HTR-8/SVneo (cell line): ENCODE results near the gene RGMA.

Experiments
- DNase-seq: peaks from one replicate; pipeline ENCODE4 v3.0.0; 2011; ENCODE audit warnings: low spot score, mixed read lengths; ENCODE audit not compliant: insufficient read length
- FAIRE-seq: peaks from 2 replicates; lab custom pipeline; 2011; peaks lifted over from hg19 to GRCh38; lab: Jason Lieb, UNC

Gene RGMA, protein sequence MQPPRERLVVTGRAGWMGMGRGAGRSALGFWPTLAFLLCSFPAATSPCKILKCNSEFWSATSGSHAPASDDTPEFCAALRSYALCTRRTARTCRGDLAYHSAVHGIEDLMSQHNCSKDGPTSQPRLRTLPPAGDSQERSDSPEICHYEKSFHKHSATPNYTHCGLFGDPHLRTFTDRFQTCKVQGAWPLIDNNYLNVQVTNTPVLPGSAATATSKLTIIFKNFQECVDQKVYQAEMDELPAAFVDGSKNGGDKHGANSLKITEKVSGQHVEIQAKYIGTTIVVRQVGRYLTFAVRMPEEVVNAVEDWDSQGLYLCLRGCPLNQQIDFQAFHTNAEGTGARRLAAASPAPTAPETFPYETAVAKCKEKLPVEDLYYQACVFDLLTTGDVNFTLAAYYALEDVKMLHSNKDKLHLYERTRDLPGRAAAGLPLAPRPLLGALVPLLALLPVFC

DNA sequence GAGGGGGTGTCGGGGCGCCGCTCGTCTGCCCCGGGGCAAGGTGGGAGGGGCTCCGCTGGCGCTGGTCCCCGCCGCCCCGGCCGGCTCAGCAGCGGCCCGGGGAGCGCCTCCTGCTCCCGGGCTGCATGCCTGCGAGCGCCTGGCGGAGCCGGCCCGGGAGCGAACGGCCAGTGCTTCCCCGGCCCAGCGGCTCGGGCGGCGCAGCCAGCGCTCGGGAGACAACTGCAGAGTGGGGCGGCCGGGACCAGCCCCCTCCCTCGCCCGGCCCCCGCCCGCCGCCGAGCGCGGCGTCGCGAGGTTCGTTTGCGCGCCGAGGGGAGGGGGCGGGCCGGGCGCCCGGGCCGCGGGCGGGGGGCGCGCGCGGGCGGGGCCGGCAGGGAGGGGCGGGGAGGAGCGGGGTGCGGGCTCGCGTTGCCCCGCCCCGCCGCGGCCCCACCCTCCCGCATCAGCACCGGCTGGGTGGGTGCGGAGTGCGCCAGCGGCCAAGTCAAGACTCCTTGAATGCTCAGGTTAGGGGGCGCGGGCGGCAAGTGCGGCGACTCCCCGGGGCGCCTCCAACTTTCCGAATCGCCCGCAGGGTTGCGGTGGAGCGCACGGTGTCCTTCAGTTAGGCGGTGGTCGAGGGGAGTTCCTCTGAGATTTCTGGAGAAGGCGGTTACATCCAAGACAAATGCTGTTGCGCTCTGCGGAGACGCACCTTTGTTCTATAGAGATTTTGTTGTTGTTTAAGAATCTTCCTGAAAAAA is at the start of gene RGMA:
Gene RGMA (minus strand): TSS at position 231 of the 746 bp plus-strand sequence. CDS start 279 bp downstream, outside the sequence.
- no peak for FAIRE-seq

DNA sequence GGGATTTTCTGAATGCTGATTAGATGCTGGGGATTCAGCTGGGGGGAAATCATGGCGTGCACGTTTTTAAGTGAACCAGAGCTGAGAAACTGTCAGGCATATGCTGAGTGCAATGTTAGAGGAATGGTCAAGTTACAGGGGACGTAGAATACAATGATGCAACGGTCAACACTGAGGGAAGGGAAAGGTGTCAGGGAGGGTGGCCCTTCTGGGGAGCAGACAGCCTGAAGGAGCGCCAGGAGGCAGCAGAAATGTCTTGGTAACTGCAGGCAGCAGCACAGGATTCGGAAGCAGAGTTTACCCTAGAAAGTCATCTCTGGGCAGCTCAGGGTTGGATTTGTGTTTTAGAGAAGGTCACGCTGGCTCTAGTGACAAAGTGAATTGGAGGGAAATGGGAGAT is 47.6 kb upstream of the RGMA start:
- no peak for FAIRE-seq
- no peak for DNase-seq

More for the DNA sequence above, at the start of gene RGMA:
- DNase-seq = no peak

DNA sequence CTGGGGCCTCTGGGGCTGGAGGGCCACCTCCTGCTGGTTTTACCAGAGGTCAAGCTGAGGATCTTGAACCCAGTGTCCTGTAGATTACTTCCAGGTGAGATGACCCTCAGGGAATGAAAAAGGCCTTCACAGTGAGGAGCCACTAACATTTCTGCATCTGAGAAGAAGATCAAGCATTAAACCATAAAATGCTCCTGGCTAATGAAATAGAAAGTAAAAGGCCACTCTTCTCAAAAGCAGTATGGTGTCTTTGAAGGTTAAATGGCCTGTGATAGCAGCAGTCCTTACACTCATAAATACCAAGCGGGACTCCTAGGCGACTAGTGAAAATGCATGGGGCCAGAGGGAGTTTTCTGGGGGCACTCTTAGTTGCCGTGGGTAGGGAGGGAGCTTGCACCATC is 47.0 kb upstream of the RGMA start:
- no peak for FAIRE-seq
- no peak for DNase-seq

DNA sequence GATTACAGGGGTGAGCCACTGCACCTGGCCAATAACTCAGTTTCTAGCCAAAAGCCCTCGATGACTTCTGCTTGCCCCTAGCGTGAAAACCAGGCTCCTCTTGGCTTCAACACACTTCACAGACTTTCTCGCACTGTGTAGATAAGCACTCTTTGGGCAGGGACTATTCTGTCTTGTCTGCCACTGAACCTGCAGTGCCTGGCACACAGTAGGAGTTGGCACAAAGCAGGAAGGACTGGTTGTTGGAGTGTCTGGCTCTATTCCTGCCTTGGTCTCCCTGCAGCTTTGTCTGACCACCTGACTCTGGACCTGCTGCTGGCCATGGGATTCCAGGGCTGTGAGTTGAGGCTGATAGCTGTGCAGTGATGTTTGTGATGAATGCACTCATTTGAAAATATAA is 46.4 kb upstream of the RGMA start:
- no peak for FAIRE-seq
- no peak for DNase-seq

DNA sequence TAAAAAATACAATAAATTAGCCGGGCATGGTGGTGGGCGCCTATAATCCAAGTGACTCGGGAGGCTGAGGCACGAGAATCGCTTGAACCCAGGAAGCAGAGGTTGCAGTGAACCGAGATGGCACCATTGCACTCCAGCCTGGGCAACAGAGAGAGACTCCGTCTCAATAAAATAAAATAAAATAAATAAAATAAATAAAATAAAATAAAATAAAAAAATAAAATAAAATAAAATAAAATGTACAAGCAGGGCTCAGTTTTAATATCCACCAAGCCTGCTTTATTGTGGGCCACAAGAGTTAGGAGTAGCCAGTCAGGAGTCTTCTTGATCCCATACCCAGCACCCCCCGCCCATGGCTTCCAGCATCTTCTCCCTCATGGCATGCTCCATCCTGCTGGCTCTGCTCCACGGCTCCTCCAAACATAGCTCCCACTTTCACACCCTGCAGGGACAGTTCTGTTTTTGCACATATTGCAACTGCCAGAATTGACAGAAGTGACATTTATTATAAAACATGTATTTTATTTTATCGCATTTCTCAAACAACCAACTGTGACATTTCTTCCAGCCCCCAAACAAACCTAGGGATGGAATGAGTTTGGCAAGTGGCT is 42.6 kb upstream of the RGMA start:
- DNase-seq (no peak), FAIRE-seq (no peak)

DNA sequence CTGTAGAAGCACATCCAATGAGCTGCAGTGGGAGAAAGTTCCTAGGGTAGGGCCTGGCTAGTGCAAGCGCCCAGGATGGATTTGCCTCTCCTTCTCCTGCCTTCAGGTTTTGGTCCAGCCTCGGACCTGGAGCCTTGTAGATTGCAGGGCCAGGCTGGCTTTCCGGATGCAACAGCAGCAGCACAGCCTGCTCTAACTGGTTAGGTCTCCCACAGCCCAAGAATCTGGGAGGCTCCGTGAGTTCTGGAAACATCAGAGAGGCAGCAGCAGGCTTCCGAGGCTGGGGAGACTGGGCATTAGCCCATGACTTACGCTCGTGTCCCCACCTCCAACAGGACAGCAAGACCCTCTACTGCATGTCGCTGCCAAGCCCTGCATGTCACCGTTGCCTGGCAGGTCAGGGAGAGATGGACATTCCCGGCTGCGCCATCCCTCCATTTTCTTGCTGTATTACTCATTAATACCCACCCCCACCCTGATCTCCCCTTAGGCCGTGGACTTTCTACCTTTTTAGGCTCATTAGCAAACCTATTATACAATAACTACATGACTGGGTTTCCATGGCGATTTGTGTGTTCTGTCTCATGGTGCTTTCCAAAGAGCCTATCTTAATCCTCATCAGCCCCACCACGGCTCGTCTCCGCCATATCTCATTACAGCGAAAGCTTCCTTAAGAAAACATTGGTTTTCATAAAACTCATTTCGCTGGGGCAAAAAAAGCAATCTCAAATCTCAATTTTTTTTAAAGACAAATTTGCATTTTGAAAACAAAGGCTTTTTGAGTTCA is 40.9 kb upstream of the RGMA start:
- DNase-seq (no peak), FAIRE-seq (no peak)

DNA sequence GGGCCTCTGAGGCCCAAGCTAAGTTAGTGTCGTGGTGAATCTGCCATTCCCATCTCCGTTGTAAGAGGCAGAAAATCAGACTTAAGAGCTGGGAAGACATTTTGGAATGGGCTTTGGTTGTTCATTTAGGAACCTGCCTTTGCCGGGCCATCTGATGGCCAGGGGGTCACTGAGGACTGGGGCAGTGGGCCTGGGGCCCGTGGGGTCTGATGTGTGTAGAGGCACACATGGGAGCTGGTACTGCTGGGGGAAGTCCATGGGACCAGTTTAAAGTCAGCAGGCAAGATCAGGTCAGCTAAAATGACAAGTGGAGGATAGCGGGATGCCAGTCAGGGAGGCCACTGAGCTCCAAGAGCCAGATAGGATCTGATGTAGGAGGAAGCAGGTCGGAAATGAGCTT is 38.3 kb upstream of the RGMA start:
- no peak for FAIRE-seq
- DNase-seq = no peak

DNA sequence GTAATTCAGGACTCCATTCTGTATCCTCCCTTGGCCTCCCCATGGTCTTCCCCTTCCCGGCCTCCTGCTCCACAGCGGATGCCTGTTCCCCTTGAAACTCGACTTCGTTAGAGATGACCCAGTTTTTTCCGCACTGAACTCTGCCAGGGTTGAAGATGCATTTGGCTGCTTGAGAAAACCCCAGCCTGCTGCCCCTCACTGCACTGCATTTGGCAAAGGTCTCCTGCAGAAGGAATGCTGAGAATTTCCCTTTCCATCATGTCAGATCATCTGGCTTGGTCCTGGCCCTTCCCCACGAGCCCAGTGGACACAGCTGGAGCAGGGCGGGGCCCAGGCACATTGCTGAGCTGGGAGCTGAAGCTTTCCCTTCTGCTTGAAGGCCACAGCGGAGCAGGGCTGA is 37.6 kb upstream of the RGMA start:
- no peak for FAIRE-seq
- no peak for DNase-seq

DNA sequence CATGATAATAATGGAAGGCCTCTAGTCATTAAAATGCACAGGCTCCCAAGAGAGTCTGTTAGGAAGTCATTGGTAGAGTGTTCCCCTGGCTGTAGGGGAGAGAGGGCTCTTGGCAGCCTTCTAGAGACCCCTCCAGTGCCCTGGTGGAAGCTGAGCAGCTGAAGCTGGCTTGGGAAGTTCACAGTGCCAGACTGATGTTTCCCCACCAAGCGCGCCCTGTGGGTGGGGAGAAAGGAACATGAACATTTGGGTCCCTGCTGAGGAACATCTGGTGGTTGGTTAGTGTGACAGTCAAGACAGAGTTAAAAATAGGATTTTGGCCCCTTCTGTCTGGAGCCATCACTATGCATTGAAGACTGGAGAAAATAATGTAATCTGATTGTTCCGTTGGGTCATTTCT is 37.1 kb upstream of the RGMA start:
- no peak for DNase-seq

DNA sequence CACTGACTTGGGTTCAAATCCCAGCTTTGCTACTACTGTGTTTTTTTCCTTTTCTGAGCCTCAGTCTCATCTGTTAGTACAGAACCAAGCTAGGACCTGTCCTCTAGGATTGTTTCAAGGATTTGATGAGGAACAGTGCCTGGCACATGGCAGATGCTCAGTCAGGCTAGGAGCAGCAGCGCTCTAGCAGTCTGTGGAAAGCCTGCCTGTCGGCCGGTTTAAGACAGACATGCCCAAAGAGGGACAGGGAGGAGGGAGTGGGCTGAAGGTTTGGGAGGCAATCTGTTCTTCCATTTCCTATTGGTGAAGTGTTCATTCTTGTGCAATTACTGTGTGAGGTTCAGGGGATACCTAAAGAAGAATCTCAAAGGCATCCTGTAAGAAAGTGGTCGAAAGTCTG is 35.1 kb upstream of the RGMA start:
- DNase-seq (no peak), FAIRE-seq (no peak)

More for the DNA sequence above, 37.1 kb upstream of the RGMA start:
- no peak for FAIRE-seq

DNA sequence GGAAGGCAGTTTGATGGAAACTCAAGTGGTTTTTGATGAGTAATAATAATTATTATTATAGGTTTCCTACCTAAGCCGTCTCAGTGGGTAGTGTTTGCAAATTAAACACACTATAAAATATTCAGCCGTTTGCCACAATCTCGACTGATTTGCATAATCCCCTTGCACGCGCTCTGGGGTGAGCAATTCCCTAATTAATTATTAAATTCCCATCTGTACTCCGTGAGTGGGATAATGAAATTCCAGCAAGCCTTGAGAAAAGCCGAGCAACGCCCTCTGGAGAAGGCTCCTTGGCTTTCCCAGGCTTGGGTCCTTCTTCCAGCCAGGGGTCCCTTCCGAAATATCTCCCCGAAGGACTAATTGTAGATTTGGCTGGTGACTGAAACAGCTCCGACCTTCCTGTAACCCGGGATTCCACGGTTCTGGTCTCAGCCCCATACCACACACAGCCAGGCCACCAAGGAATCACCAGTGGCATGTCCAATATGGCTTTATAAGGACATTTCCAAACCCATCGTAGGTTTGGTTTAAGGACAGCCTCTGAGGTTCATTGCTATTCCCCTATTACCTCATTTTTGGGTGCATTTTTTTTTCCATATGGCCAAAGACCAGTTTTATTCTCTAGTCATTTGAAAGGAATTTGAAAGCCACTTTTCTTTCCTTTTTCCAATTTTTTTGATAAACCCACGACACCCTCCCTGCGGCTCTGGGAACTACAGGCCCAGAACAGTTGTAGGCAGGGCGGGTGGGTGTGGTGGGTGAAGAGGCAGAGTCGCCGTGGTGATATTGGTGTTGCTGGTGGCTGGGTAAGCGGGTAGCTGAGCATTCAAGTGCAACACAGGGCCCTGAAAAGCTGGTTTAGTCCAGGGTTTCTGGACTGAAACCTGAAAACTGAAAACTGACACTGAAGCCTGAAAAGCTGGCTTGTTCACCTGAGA is 33.2 kb upstream of the RGMA start:
- FAIRE-seq (no peak), DNase-seq (no peak)

DNA sequence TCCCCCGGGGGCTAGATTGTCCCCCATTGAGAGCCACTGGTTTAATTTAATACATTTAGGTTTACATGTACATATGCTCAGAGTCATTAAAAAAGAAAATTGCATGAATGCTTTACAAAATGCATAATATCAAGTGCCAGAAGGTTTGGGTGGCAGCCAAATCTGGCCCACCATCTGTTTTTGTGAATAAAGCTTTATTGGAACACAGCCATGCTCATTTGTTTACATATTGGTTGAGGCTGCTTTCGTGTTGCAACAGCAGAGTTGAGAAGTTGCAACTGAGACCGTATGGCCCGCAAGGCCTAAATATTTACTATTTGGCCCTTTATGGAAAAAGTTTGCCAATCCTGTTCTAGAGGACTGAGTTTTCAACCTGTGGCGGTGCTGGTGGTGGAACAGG is 32.1 kb upstream of the RGMA start:
- FAIRE-seq (no peak), DNase-seq (no peak)

DNA sequence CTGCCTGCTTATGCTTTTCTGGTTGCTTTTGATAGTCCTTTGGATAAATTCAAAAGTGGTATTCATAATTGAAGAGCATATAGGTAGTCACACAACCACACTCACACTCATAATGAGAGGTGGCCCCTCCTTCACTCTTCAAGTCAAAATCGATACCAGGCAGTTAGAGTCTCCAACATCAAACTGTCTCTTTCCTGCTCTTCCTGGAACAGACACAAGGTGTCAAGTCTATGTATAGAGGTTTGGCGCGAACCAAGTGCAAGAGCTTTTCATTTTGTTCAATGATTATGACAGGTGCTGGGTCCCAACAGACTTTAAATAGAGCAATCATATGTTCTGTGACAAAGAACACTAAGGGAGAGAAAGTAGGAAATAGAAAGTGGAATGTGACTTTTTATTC is 29.9 kb upstream of the RGMA start:
- FAIRE-seq = no peak
- DNase-seq = no peak

DNA sequence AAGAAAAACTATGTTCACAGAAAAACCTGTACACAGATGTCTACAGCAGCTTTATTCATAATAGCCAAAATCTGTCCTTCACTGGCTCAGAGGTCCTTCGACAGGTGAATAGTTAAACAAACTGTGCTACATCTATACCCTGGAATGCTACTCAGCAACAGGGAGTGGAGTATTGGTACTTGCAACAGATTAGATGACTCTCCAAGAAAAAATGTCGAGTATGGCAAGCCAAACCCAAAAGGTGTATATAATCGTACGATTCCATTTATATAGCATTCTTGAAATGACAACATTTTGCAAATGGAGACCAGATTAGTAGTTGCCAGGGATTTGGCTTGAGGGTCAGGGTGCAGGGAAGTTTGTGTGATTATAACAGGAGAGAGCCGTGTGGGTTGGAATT is 22.4 kb upstream of the RGMA start:
- DNase-seq (no peak), FAIRE-seq (no peak)

DNA sequence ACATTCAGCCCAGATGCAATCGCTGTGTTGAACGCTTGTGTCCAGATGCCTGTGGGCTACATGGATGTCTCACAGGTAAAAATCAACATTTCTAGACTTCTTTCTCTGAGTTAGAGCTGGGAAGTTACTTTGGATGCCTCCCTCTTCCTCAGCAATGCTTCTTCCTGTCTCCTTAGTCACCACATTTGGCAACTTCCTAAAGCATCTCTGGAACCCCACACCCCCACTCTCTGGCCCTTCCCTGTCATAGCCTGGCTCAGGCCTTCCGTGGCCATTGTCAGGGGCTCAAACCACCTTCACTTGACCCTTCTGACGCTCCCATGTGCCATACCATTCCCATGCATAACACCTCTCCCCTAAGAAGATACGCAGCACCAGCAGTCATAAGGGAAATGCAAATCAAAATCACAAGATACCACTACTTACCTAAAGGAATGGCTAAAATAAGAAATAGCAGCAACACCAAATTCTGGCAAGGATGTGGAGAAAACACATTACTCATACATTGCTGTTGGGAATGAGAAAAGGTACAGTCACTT is 21.6 kb upstream of the RGMA start:
- DNase-seq (no peak), FAIRE-seq (no peak)

DNA sequence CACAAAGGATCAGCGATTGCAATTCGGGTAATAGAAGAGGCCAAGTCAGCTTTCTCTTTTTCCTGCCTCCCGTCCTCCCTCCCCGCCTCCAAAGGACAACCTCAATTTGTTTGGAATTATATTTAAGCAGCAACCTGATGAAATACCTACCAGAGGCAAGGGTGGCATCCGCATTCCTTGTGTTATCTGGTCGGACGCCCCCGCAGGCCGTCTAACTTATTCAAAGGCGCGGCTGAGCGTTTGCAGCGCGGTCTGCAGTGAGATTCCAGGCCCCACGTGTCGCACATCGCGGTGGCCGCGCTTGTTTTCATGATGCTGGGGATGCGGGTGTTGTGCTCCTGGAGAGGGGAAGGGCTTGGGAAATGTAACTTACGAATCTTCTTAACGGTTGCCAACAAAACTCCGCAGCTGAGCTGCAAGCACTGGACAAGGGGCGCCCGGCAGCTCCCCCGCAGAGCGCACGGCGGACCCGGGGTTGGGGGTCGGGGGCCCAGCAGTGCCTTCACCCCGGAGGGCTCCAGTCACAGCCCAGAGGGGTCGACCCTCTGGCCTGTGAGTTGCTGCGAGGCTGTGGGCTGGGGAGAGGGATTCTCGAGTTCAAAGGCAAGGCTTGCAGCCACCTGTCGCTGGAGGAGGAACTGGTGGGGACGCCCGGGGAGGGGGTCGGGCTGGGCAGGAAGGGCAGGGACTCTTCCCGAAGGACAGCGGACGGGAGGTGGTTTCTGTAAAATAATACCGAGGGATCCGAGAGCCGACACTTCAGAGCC is 20.5 kb upstream of the RGMA start:
- FAIRE-seq = no peak
- no peak for DNase-seq

DNA sequence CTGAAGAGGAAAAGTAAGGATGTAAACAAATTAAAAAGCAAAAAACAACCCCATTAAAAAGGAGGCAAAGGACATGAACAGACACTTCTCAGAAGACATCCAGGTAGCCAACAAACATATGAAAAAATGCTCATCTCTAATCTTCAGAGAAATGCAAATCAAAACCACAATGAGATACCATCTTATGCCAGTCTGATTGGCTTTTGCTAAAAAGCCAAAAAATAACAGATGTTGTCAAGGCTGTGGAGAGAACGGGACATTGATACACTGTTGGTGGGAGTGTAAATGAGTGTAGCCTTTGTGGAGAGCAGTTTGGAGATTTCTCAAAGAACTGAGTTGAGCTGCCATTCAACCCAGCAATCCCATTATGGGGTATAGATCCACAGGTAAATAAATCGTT is 18.6 kb upstream of the RGMA start:
- no peak for FAIRE-seq
- DNase-seq = no peak

DNA sequence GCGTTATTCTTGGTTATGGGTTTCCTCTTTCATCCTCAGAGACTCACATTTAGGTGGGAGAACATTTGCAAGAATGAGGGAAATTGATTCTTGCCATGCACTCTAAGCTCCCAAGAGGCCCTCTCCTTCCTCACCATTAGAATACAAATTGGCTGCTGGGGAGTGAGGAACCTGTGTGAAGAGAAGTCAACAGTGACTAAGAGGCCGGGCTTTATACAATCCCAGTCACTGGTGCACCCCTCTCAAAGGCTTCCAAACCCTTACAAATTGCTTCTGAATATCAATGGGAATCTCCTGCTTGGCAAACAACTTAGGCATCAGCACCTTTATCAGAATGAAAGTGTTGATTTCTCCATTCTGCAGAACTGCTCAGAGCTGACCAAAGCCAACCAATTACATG is 16.5 kb upstream of the RGMA start:
- DNase-seq = no peak
- no peak for FAIRE-seq
